Stomach (tissue), 9 donors: Measurements from ENCODE around the gene HOXD8. TPM values are rescaled to one million over a fixed set of nuclear protein-coding genes. Genes with fewer than 3 reads are reported as not detected.

ENCODE experiments used
- DNase-seq, 2 donors: peaks; one replicate each; pipeline versions ENCODE4 v3.0.0 to v3.0.0-alpha.2; 2013 to 2019
- H3K27ac ChIP-seq, 5 donors: fragments of 200-600 bp in 4 of 5; sonication (generic) in 4 of 5; one replicate each; pipeline ENCODE4 v1.5.1; 2013 to 2019; ENCODE audit warnings: mild to moderate bottlenecking in 1 of 5, moderate library complexity in 1 of 5
- H3K27me3 ChIP-seq, 3 donors: fragments of 200-600 bp; sonication (generic); one replicate each; pipeline ENCODE4 v1.5.1; 2017 to 2019; ENCODE audit warnings: mixed run types in 1 of 3
- H3K36me3 ChIP-seq, 4 donors: fragments of 200-600 bp; sonication (generic); 1 replicate in 3 of 4; 2 replicates in 1 of 4; pipeline ENCODE4 v1.5.1; 2016 to 2019
- H3K4me1 ChIP-seq, 4 donors: fragments of 200-600 bp; sonication (generic); one replicate each; pipeline ENCODE4 v1.5.1; 2016 to 2019
- H3K4me3 ChIP-seq, 4 donors: fragments of 200-600 bp; sonication (generic) in 3 of 4; one replicate each; pipeline ENCODE4 v1.5.1; 2016 to 2019; ENCODE audit warnings: mild to moderate bottlenecking in 1 of 4
- H3K9me3 ChIP-seq, 4 donors: fragments of 200-600 bp; sonication (generic); one replicate each; pipeline ENCODE4 v1.5.1; 2016 to 2019
- EP300 ChIP-seq: sonication (generic); formaldehyde crosslinking; IDR thresholded peaks from one replicate; pipeline ENCODE4 v1.6.1; 2017; ENCODE audit warnings: antibody characterized with exemption
- POLR2A ChIP-seq, 4 donors: fragments of 450-650 bp; IDR thresholded peaks; one replicate each; pipeline ENCODE4 v1.6.1; 2016; ENCODE audit warnings: antibody characterized with exemption in 4 of 4, control low read depth in 2 of 4, mild to moderate bottlenecking in 1 of 4, moderate library complexity in 1 of 4
- POLR2AphosphoS5 ChIP-seq, 3 donors: sonication (generic); formaldehyde crosslinking; IDR thresholded peaks; one replicate each; pipeline ENCODE4 v1.6.1; 2016; ENCODE audit warnings: antibody characterized with exemption in 3 of 3
- WGBS, 5 donors: extraction: QIAGEN DNeasy Blood & Tissue Kit in 3 of 5; methylation state at CpG; one replicate each; pipeline versions ENCODE4 v1.1.5 to v1.1.7; 2013 to 2018; 5-methylcytosine and 5-hydroxymethylcytosine counted together
- intact Hi-C: fragments of 100-400 bp; cut with DNase I; formaldehyde crosslinking; loops from one replicate; pipeline ENCODE4 v1.15.1; 2023; ENCODE audit warnings: low total_unique reads
- polyA plus RNA-seq, 3 donors: library from polyadenylated mRNA; stranded (reverse); fragments of 200-250 nt; gene quantifications; one replicate each; pipeline ENCODE4 v1.2.3, GENCODE V29; 2013
- total RNA-seq, 5 donors: library from RNA; depleted of rRNA; stranded (reverse); fragments of >200 nt; gene quantifications; one replicate each; pipeline versions ENCODE4 v1.1.0 to v1.2.3, GENCODE V29; 2014 to 2016
- TF ChIP-seq, protein P1 (sequence below), 7 experiments: fragments of 450-650 bp in 4 of 7; fragments of 200-600 bp in 3 of 7; sonication (generic) in 3 of 7; IDR thresholded peaks; one replicate each; pipeline ENCODE4 v1.5.1; 2016 to 2019; ENCODE audit warnings: antibody characterized with exemption in 7 of 7, control low read depth in 2 of 7, mild to moderate bottlenecking in 1 of 7
- donor health status: healthy with polysubstance abuse.
- donor health status: Bipolar disorder and iron deficiency.
- donor health status: healthy.

The HOXD8 gene
- total and polyA plus RNA-seq, 8 donors, result 0.58 to 15.9 (median 1.8) TPM; not detected in 2

DNA sequence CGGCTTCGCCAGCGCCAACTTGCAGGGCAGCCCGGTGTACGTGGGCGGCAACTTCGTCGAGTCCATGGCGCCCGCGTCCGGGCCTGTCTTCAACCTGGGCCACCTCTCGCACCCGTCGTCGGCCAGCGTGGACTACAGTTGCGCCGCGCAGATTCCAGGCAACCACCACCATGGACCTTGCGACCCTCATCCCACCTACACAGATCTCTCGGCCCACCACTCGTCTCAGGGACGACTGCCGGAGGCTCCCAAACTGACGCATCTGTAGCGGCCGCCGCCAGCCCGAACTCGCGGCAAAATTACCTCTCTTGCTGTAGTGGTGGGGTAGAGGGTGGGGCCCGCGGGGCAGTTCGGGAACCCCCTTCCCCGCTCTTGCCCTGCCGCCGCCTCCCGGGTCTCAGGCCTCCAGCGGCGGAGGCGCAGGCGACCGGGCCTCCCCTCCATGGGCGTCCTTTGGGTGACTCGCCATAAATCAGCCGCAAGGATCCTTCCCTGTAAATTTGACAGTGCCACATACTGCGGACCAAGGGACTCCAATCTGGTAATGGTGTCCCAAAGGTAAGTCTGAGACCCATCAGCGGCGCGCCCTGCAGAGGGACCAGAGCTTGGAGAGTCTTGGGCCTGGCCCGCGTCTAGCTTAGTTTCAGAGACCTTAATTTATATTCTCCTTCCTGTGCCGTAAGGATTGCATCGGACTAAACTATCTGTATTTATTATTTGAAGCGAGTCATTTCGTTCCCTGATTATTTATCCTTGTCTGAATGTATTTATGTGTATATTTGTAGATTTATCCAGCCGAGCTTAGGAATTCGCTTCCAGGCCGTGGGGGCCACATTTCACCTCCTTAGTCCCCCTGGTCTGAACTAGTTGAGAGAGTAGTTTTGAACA is 42.7 kb downstream of the HOXD8 start:
- WGBS, 5 donors, result 11 to 30% (median 16%) methylated on average over 46 to 60 of the region's 60 CpGs
- peaks cover 3 to 26% (median 20%) of the 10 kb centered on the region in 4 donors for H3K4me1 ChIP-seq
- TF ChIP-seq EP300 (no peak), POLR2A (IDR thresholded peaks at IDR 0.05) (no peak), POLR2AphosphoS5 (IDR thresholded peaks at IDR 0.05) (no peak)
- TF ChIP-seq, protein P1, sequence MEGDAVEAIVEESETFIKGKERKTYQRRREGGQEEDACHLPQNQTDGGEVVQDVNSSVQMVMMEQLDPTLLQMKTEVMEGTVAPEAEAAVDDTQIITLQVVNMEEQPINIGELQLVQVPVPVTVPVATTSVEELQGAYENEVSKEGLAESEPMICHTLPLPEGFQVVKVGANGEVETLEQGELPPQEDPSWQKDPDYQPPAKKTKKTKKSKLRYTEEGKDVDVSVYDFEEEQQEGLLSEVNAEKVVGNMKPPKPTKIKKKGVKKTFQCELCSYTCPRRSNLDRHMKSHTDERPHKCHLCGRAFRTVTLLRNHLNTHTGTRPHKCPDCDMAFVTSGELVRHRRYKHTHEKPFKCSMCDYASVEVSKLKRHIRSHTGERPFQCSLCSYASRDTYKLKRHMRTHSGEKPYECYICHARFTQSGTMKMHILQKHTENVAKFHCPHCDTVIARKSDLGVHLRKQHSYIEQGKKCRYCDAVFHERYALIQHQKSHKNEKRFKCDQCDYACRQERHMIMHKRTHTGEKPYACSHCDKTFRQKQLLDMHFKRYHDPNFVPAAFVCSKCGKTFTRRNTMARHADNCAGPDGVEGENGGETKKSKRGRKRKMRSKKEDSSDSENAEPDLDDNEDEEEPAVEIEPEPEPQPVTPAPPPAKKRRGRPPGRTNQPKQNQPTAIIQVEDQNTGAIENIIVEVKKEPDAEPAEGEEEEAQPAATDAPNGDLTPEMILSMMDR (IDR thresholded peaks at IDR 0.05), result no peak
- no peaks in the 10 kb centered on the region for H3K36me3 ChIP-seq
- H3K4me3 ChIP-seq, result no peak overlapping the region
- H3K27ac ChIP-seq, result no peak overlapping the region
- DNase-seq, result no peak
- H3K27me3 ChIP-seq, result peaks cover 32 to 100% (median 82%) of the 10 kb centered on the region in 3 donors
- intact Hi-C loops, result no loop called here
- H3K9me3 ChIP-seq, result peaks cover 0 to 15% (median 0%) of the 10 kb centered on the region in 4 donors

- Histone ChIP-seq H3K27ac (no peak overlapping the region), H3K4me3 (no peak overlapping the region), H3K27me3 (peaks cover 32 to 100% (median 85%) of the 10 kb centered on the region in 3 donors), H3K9me3 (peaks cover 0 to 15% (median 0%) of the 10 kb centered on the region in 4 donors), H3K36me3 (no peaks in the 10 kb centered on the region), H3K4me1 (peaks cover 3 to 30% (median 23%) of the 10 kb centered on the region in 4 donors)
- intact Hi-C loops, result no loop called here
- no peak for TF ChIP-seq POLR2A (IDR thresholded peaks at IDR 0.05)
- TF ChIP-seq EP300, result no peak
- TF ChIP-seq, protein P1 (IDR thresholded peaks at IDR 0.05), result no peak
- TF ChIP-seq POLR2AphosphoS5 (IDR thresholded peaks at IDR 0.05), result no peak
- DNase-seq, result no peak
- 23 to 34% (median 28%) methylated on average over 14 of the region's 14 CpGs for WGBS, 5 donors
These were observed 43.5 kb downstream of the HOXD8 start for GRCh38 chr2:176172895-176173566.

DNA sequence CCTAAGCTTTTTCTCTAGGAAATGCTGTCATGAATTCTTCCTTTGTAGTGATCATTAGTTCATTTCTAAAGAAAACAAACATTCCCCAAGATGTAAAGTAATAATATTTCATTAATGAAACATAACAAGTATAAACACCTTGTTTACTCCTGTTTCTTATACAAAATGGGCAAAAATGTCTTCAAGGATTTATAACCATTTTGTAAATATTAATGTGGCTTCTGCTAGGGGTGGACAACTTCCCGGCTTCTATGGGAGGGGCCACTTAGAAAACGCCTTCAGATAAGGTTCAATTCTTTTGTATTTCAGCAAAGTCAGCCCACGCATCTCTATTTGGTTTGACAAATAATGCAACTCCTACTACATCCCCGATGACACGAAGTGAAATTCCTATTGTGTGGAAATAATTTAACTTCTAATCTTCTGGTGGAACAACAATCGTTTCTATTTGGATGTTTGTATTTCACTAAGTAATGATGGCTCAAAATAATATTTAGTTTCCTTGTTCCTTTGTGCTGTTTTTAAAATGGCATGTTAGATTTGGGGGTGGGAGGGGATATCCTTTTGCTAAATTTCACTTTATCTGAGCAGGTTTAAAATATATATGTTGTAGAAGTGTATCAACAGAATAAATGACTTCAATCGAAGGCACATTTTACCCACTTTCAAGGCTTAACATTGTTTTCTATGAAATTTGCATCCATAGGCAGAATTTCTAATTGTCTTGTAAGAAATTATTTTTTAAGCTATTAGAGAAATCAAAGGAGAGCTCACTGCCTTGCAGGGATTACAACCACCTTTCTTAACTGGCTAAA is 44.3 kb downstream of the HOXD8 start:
- Histone ChIP-seq H3K4me3 (no peak overlapping the region), H3K27me3 (peaks cover 36 to 100% (median 86%) of the 10 kb centered on the region in 3 donors), H3K4me1 (peaks cover 3 to 38% (median 27%) of the 10 kb centered on the region in 4 donors), H3K27ac (no peak overlapping the region), H3K9me3 (peaks cover 0 to 15% (median 0%) of the 10 kb centered on the region in 4 donors), H3K36me3 (no peaks in the 10 kb centered on the region)
- intact Hi-C loops, result no loop called here
- TF ChIP-seq EP300, result no peak
- no peak for TF ChIP-seq POLR2A (IDR thresholded peaks at IDR 0.05)
- TF ChIP-seq, protein P1 (IDR thresholded peaks at IDR 0.05), result no peak
- TF ChIP-seq POLR2AphosphoS5 (IDR thresholded peaks at IDR 0.05), result no peak
- DNase-seq, result no peak
- 10 to 19% (median 11%) methylated on average over 7 of the region's 7 CpGs for WGBS, 5 donors
